Thyroid gland (tissue), 4 donors: ENCODE results near the gene CC2D2B. TPM values are rescaled to one million over a fixed set of nuclear protein-coding genes. Genes with fewer than 3 reads are reported as not detected.
"Not testable (repeated sequence)": the region's sequence is repeated elsewhere in the genome, so short reads cannot be mapped to it uniquely, and the experiment has no call there.

Experiments used
- DNase-seq, 2 donors: peaks; one replicate each; pipeline ENCODE4 v3.0.0-alpha.2; 2019
- H3K27ac ChIP-seq, 3 donors: fragments of 200-600 bp; sonication (generic); 1 replicate in 2 of 3; 2 replicates in 1 of 3; pipeline ENCODE4 v1.5.1; 2016 to 2019; ENCODE audit warnings: mild to moderate bottlenecking in 1 of 3, moderate library complexity in 1 of 3
- H3K27me3 ChIP-seq: fragments of 200-600 bp; sonication (generic); one replicate; pipeline ENCODE4 v1.5.1; 2019
- H3K36me3 ChIP-seq, 2 donors: fragments of 200-600 bp; sonication (generic); one replicate each; pipeline ENCODE4 v1.5.1; 2016 to 2019
- H3K4me1 ChIP-seq, 2 donors: fragments of 200-600 bp; sonication (generic); one replicate each; pipeline ENCODE4 v1.5.1; 2017 to 2019
- H3K4me3 ChIP-seq, 3 donors: fragments of 200-600 bp; sonication (generic); replicated peaks in 1 of 3; 1 replicate in 2 of 3; 2 replicates in 1 of 3; pipeline ENCODE4 v1.5.1; 2016; ENCODE audit warnings: mild to moderate bottlenecking in 1 of 3
- H3K9me3 ChIP-seq: fragments of 200-600 bp; sonication (generic); one replicate; pipeline ENCODE4 v1.5.1; 2017
- POLR2A ChIP-seq, 2 donors: fragments of 450-650 bp; IDR thresholded peaks; one replicate each; pipeline ENCODE4 v1.6.1; 2017; ENCODE audit warnings: antibody characterized with exemption in 2 of 2, mild to moderate bottlenecking in 2 of 2, moderate library complexity in 1 of 2
- WGBS, 2 donors: methylation state at CpG; one replicate each; pipeline ENCODE4 v1.1.5; 2017; 5-methylcytosine and 5-hydroxymethylcytosine counted together
- intact Hi-C: fragments of 100-400 bp; cut with DNase I; formaldehyde crosslinking; loops from one replicate; pipeline ENCODE4 v1.15.1; 2023
- total RNA-seq, 4 donors: library from RNA; depleted of rRNA; stranded (reverse); fragments of >200 nt; gene quantifications; one replicate each; pipeline ENCODE4 v1.2.3, GENCODE V29; 2016
- TF ChIP-seq, protein P1 (sequence below), 6 experiments: fragments of 200-600 bp in 3 of 6; fragments of 450-650 bp in 3 of 6; sonication (generic) in 3 of 6; IDR thresholded peaks; one replicate each; pipeline ENCODE4 v1.5.1; 2016 to 2019; ENCODE audit warnings: antibody characterized with exemption in 6 of 6, mild to moderate bottlenecking in 2 of 6, inconsistent platforms in 1 of 6, moderate library complexity in 1 of 6

CC2D2B gene
- total RNA-seq, 4 donors from 2014 or later: 1.2 to 2.3 (median 2.1) TPM

DNA sequence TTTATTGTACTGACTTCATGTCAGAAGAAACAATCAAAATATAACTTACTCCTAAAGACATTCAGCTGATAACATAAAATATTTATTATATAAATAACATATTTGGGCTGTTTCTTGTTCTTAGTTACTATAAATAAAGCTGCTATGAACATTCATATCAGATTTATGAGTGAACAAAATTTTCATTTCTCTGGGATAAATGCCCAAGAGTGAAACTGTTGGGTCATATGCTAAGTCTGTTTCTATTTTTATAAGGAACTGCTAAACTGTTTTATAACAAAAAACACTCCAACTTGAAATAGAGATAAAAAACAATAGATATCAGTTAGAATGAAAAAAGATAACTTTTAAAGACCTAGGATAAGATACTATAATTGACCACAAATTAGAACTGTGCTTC, 26.5 kb upstream of the CC2D2B start:
- DNase-seq: no peak
- no peak overlapping the region for H3K4me3 ChIP-seq
- H3K36me3 ChIP-seq: no peaks in the 10 kb centered on the region
- no peaks in the 10 kb centered on the region for H3K27me3 ChIP-seq
- intact Hi-C loops: no loop called here
- H3K27ac ChIP-seq: no peak overlapping the region
- no peak for TF ChIP-seq POLR2A (IDR thresholded peaks at IDR 0.05)
- TF ChIP-seq, protein P1, sequence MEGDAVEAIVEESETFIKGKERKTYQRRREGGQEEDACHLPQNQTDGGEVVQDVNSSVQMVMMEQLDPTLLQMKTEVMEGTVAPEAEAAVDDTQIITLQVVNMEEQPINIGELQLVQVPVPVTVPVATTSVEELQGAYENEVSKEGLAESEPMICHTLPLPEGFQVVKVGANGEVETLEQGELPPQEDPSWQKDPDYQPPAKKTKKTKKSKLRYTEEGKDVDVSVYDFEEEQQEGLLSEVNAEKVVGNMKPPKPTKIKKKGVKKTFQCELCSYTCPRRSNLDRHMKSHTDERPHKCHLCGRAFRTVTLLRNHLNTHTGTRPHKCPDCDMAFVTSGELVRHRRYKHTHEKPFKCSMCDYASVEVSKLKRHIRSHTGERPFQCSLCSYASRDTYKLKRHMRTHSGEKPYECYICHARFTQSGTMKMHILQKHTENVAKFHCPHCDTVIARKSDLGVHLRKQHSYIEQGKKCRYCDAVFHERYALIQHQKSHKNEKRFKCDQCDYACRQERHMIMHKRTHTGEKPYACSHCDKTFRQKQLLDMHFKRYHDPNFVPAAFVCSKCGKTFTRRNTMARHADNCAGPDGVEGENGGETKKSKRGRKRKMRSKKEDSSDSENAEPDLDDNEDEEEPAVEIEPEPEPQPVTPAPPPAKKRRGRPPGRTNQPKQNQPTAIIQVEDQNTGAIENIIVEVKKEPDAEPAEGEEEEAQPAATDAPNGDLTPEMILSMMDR (IDR thresholded peaks at IDR 0.05): no peak
- H3K4me1 ChIP-seq: no peaks in the 10 kb centered on the region
- H3K9me3 ChIP-seq: no peaks in the 10 kb centered on the region

DNA sequence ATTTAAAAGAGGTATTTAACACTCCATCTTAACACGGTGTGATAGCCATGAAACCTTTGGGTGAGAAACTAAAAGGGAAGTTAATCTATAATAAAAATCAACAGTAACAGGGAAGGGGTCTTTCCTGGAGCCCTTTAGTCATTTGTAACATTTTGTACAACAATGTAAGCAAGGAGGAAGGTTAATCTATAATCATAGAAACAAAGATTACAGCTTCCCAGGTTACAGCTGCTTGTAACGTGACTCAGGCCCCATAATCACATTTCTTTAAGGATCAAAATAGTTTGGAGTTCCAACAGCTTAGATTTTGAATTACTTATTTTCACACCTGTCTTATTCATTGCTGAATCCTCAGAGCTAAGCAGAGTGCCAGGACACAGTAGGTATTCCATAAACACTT, 17.9 kb upstream of the CC2D2B start:
- 85 to 88% methylated on average over 2 of the region's 2 CpGs for WGBS, 2 donors
- Histone ChIP-seq H3K36me3 (no peaks in the 10 kb centered on the region), H3K9me3 (no peaks in the 10 kb centered on the region), H3K4me3 (no peak overlapping the region), H3K4me1 (no peaks in the 10 kb centered on the region), H3K27ac (no peak overlapping the region), H3K27me3 (no peaks in the 10 kb centered on the region)
- no peak for TF ChIP-seq POLR2A (IDR thresholded peaks at IDR 0.05)
- TF ChIP-seq, protein P1 (IDR thresholded peaks at IDR 0.05): no peak
- DNase-seq: no peak
- intact Hi-C loops: no loop called here

DNA sequence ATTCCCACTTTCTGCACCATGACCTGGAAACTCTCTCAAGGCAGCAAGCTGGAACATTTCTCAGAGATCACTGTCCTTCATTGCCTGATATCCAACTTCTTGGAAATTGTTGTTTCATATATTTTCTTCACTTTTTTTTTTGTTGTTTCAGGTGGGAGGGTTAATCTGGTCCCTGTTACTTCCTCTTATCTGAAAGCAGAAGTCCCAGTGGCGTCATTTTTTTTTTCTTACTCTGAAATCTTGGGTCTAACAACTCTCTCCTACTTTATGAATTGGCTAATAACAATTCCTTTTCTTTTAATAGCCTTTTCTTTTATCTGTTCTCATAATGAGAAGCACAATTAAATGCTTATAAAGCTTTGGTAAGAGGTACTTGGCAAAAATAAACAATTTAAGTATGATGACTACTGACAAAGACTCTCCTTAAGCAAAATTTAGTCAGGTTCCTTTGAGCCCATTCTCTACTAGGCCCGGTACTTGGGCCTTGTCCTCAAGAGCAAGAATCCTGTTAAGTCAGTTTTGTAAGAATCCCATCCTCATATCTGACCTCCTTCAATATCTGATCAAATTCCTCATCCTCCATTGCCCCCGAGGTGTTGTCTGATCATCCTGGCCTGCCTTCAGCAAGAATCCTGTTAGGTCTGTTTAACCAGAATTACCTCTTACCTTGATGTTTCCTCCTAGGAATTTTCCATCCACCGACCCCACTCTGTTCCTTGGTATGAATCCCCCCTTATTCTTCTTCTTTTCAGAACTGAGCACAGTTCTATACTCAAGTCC, 11.5 kb upstream of the CC2D2B start:
- WGBS, 2 donors: 88 to 91% methylated on average over 4 of the region's 4 CpGs
- Histone ChIP-seq H3K27ac (no peak overlapping the region), H3K27me3 (no peaks in the 10 kb centered on the region), H3K36me3 (peaks cover 0 to 4% of the 10 kb centered on the region in 2 donors), H3K4me3 (no peak overlapping the region), H3K9me3 (no peaks in the 10 kb centered on the region), H3K4me1 (no peaks in the 10 kb centered on the region)
- intact Hi-C loops: no loop called here
- DNase-seq: no peak
- TF ChIP-seq, protein P1 (IDR thresholded peaks at IDR 0.05): no peak
- TF ChIP-seq POLR2A (IDR thresholded peaks at IDR 0.05): no peak

DNA sequence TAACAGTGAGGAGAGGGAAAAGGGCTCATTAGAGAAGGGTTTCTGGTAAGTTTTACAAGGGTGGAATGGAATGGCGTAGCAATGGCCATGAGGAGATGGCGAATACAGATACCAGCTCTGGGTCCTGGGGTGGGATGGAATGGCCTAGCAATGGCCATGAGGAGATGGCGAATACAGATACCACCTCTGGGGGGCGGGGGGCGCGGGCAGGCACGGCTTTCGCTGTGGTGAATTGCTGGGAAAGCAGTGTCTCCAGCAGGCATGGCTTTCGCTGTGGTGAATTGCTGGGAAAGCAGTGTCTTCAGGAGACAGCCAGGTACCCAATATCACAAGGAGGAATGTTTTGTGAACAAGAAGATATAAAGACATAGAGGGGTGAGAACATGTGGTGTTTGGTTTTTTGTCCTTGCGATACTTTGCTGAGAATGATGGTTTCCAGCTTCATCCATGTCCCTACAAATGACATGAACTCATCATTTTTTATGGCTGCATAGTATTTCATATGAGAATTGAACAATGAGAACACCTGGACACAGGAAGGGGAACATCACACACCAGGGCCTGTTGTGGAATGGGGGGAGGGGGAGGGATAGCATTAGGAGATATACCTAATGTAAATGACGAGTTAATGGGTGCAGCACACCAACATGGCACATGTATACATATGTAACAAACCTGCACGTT, 1.7 kb upstream of the CC2D2B start:
- 96 to 98% methylated on average over 12 of the region's 12 CpGs for WGBS, 2 donors
- H3K9me3 ChIP-seq, H3K4me3 ChIP-seq, H3K27ac ChIP-seq, intact Hi-C loops, H3K36me3 ChIP-seq, DNase-seq, H3K27me3 ChIP-seq: not testable (repeated sequence)
- peaks cover 8 to 17% of the 10 kb centered on the region in 2 donors for H3K4me1 ChIP-seq

DNA sequence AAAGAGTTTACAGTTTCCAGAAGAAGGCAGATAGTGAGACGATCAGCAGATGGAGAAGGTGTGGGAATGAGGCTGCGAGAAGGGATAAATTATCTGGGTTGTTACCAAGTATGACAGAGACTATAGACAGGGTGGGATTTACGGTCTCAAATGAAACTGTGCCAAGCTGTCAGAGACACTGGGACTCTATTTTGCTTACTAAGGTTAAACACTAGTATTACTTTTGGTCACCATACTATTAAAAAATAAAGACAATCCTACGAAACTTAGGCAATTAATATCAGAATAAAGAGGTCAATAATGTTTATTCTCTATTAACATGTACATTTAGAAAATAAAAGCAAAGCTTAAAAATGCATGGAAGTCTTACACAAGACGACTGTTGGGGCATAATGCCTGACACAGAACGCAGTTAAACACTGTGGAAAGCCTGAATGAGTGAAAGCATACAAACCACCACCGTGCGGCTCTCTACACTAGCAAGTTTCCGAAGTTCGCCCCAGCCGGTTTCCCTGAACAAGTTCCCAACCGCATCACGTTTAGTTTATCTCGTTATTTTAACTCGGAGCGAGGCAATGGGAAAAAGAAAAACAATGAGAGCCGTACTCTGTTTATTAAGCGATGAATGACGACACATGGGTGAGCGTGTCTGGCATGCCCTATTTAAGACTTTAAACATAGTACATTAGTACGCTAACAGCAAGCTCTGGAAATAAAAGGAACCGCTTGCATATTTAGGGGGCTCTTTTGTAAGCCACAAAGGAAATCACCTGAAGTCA, 909 bp upstream of the CC2D2B start:
- peaks cover 8 to 17% of the 10 kb centered on the region in 2 donors for H3K4me1 ChIP-seq
- TF ChIP-seq, protein P1 (IDR thresholded peaks at IDR 0.05): peak in 1 of 6 experiments; percentile 8
- TF ChIP-seq POLR2A (IDR thresholded peaks at IDR 0.05): no peak
- peak overlapping the region; percentile 23 to 80 (median 73) for H3K4me3 ChIP-seq
- H3K27ac ChIP-seq: peak overlapping the region; percentile 80 to 83 (median 82)
- intact Hi-C loops: no loop called here
- 14 to 15% methylated on average over 22 of the region's 22 CpGs for WGBS, 2 donors
- H3K27me3 ChIP-seq: no peaks in the 10 kb centered on the region
- H3K9me3 ChIP-seq: no peaks in the 10 kb centered on the region
- no peaks in the 10 kb centered on the region for H3K36me3 ChIP-seq
- peak; percentile 56 to 60 for DNase-seq
